Colon (tissue), 2 donors: ENCODE results near the gene PSME1.

Source experiments
- FAIRE-seq: peaks from 2 replicates; lab custom pipeline; 2012; peaks lifted over from hg19 to GRCh38; lab: Jason Lieb, UNC
- donor health status: control.
- donor health status: control.

Gene PSME1

DNA sequence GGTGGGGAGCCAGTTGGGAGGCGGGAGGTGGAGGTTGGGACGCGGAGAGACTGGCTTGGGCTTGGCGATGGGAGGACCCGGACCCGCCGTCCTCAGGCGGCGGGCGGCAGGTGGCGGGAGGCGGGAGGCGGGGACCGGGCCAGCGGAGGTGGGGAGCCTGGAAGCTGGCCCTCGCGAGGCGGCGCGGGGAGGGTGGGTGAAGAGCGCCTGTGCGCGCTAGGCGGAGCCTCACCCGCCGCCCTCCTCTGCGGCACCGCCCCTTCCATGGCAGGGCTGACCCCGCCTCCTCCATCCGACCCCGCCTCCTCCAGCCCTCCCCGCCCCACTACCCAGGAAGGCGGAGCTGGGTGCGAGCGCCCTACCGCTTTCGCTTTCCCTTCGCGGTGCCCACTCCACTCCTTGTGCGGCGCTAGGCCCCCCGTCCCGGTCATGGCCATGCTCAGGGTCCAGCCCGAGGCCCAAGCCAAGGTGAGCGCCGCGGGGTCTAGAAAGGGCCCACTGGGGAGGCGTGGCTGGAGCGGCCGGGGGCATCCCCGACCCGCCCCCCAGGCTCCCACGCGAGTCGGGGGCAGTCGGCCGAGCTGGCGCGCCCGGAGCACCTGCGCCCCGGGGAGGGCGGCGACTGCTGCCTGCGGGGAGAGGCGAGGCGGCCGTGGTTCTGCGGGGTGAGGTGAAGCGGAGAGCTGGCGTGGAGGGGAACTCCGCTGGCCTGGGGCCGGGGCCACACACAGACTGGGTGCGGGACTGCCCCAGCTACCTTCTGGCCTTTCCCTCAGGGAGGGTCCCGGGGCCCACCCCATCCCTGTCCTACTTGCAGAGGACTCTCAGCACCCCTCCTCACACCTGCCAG, at the start of gene PSME1:
Gene PSME1, plus strand, starts transcription at position 361 of the 850 bp plus-strand sequence. Its CDS starts 69 bp downstream, at position 430.
- no peak for FAIRE-seq

DNA sequence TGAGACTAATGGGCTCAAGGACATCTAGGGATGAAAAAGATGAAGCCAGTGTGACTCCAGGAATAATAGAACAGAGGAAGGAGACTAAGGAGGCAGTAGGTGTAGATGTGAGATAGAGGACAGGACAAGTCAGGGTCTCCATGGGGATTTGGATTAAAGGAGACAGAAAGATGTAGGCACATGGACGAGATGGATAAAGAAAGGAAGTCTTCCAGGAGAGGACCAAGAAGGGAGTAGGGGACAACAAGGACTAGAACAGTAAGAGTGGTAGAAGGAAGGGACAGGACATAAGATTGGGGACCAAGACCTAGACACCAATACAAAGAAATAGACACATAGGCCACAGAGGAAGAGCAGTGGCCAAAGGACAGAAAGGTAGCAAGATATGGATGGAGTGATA, 49.0 kb upstream of the PSME1 start:
- no peak for FAIRE-seq

DNA sequence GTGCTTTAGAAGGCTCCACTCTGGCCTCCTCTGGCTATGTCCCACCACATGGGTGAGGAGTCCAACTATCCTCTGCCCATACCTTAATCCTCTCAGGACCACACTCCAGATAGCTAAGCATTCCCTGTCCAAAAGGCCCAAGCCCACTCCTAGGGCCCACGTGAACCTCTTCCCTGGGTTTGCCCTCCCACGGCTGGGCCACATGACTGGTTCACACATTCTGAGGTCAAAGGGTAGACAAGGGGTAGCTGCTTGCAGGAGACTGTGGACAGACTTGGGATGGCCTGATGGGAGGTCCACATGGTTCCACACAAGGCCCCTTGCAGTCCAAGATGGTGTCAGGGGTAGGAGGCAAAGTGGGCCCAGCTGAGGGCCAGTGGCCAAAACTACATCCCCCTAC, 47.9 kb upstream of the PSME1 start:
- no peak for FAIRE-seq

DNA sequence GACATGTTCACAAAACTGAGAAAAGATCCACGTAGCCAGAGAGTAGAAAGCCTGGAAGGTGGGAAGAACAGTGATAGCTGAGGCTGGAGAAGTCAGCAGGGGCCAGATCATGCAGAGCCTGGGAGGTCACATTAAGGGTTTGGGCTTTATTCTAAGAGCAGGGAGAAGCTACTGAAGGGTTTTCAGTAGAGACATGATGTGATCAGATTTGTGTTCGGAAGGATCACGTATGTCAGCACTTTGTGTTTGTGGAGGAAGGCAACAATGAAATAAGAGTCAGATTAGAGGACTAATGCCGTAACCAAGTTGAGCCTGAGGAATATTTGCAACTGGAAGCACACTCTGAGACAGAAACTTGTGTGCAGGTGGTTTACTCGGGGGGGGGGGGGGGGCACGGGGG, 46.1 kb upstream of the PSME1 start:
- no peak for FAIRE-seq

DNA sequence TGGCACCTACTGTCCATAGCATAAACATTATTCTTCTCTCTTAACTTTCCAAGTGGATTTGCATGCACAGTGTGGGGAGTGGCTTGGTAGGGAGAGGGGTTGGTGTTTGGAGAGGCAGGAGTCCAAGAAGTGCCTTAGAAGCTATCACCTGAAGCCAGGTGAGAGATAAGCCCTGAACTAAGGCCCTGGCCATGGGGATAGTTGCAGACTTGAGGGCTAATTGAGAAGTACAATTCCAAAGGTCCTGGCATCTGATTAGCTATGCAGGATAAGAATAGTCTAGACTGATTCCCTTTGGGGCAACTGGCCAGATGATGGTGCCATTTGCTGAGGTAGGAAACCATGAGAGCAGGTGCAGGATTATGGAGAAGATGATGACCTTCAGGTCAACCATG, 43.9 kb upstream of the PSME1 start:
- no peak for FAIRE-seq

DNA sequence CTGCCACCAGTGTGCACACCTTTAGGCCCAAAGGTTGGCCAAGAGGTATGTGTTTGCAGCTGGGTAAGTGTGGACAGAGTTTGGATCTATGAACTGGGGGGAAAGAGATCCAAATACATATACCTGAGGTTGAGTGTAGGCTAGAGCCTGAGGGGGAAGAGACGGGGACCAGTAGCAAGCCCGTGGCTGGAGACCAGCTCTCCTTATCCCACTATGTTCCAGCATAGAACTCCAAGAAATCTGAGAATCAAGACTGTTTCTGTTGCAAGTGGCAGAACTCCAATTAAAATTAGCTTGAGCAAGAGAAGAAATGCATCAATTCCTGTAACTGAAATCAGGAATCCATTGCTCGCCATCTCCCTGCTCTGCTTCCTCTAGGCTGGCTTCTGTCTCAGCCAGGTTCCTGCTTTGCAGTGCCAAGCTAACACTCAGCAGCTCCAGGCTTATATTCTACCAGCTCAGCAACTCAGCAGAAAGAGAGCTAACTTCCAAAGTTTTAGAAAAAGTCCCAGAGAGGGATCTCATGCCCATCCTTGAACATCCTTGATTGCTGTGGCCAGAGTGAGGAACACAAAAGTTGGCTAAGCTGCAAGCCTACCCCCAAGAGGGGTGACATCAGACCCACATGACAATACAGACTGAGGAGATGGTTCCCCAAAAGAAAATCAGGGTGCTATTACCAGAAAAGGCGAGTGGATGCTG, 43.3 kb upstream of the PSME1 start:
- FAIRE-seq = no peak

DNA sequence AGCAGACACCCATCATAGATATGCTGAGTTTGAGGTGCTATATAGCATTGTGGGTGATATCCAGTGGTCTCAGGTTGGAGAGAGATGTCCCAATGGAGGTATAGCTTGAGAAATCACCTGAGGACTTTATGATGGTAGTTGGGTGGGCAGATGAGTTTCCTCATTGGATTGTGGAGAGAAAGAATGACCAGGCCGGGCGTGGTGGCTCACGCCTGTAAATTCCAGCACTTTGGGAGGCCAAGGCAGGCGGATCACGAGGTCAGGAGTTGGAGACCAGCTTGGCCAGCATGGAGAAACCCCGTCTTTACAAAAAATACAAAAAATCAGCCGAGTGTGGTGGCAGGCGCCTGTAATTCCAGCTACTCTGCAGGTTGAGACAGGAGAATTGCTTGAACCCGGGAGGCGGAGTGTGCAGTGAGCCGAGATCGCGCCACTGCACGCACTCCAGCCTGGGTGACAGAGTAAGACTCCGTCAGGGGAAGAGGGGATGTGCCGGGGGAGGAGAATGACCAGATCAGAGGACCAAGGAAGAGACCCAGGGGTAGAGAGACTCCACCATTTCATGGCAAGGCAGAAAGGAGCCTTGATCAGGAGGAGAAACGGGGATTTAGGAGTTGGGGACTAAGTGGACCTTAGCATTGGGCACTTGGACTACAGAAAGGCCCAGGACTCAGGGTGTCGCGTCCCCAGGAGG, 42.6 kb upstream of the PSME1 start:
- no peak for FAIRE-seq

DNA sequence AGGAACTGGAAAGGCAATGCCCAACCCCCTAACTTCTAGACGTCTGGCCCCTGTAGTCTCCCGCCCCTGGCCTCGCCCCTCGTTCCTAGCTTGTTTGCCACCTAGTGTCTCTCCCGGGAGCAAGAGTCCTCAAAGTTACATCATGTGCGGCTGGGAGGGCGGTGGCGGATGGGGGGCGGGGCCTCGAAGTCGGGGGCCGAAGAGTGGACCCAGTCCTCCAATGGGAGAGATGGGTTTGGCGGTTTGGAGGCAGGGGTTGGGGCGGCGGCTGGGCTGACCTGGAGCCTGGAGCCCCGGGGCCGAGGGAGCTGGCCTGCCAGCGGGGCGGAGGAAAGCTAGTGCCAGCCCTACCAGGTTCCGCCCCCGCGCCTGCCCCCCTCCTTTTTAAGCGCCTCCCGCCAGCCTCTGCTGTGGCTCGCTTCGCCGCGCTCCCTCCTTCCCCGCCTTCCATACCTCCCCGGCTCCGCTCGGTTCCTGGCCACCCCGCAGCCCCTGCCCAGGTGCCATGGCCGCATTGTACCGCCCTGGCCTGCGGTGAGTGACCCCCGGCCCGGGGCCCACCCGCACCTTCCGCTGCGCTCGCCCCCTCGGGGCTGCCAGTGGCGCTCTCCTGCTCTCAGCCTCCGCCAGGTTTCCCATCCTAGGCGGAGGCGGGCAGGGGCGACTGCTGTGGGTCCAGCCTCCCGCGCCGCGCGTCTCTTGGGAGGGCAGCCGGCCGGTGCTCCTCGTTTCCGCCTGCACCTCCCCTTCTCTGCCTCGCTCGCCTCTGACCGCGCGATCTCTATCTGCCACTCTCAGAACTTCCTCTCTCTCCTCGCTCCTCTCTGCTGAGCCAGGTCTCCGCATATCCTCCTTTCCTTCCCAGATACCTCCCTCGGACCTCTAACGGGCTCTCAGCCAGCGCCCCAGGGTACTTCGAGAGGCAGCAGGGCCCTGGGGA, 41.8 kb upstream of the PSME1 start, which contains the start of gene PCK2:
Gene PCK2, plus strand, starts transcription at position 411 of the 940 bp plus-strand sequence. Its CDS starts 95 bp downstream, at position 506.
- FAIRE-seq = no peak

DNA sequence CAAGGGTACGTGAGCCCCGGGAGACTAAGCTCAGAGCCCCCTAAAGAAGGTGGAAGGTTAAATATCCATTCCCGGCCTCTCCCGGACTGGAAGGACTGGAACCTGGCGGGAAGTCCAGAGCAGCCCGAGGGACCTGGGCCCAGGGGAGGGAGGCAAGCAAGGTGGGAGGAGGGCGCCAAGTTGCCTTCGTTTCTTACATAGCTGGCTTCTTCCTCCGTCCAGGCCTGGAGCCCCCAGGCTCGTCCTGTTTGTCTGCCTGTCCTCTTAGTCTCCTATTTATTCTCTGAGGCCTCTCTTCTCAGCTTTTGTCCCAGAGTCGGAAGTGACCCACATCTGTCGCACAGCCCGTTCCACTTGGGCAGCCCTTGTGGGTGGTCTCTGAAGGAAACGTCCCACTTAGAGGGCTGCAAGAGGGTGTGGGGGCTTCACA, 41.1 kb upstream of the PSME1 start:
- no peak for FAIRE-seq

DNA sequence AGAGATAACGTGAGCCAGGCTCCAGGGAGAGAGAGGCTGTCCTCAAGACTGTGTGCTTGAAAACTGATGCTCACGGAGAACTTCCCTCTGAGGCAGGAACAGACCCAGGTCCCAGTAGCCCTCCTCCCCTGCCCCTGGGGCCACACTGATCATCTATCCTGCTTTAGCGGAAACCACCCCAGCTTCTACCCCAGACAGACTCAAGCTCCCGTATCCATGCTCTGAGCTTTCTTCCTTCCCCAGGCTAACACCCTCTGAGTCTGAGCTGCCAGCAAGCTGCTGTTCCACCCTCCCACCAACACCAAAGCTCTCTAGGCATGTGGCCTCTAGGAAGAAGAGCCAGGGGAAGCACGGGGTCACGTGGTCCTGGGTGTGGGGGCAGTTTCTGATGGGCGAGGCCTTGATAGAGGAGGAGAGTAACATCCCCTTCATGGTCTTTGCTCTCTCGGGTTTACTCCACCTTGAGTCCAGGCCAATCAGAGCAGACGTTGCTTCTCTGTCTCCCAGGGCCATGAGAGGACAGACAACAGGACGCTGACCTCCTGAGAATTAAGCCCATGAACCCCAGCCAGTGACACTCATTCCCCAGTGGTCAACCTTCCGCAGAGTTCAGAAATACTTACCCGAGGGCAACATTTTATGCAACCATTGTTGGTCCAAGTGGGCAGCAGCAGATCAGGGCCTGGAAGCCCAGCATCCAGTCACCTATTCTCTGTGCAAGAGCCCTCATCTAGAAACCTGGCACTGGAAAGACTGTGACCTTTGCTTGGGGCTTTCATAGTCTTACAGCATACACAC, 40.5 kb upstream of the PSME1 start:
- no peak for FAIRE-seq

DNA sequence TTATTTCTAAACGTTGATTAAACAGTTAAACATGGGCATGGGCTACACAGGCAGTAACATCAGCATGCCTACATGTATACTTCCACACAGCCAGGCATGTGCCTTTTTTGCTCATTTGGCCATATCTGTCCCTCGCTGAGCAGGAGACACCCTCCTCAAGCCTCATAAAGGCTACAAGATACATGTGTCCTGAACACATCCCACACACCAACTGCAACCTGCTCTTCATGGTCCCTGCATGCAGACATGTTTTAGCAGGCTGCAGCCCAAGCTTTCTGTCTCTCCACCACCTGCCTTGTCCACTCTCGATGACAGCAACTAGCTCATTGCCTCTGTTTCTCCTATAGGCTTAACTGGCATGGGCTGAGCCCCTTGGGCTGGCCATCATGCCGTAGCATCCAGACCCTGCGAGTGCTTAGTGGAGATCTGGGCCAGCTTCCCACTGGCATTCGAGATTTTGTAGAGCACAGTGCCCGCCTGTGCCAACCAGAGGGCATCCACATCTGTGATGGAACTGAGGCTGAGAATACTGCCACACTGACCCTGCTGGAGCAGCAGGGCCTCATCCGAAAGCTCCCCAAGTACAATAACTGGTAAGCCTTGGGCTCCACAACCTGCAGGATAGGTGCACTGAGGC, 39.3 kb upstream of the PSME1 start:
- FAIRE-seq = no peak

DNA sequence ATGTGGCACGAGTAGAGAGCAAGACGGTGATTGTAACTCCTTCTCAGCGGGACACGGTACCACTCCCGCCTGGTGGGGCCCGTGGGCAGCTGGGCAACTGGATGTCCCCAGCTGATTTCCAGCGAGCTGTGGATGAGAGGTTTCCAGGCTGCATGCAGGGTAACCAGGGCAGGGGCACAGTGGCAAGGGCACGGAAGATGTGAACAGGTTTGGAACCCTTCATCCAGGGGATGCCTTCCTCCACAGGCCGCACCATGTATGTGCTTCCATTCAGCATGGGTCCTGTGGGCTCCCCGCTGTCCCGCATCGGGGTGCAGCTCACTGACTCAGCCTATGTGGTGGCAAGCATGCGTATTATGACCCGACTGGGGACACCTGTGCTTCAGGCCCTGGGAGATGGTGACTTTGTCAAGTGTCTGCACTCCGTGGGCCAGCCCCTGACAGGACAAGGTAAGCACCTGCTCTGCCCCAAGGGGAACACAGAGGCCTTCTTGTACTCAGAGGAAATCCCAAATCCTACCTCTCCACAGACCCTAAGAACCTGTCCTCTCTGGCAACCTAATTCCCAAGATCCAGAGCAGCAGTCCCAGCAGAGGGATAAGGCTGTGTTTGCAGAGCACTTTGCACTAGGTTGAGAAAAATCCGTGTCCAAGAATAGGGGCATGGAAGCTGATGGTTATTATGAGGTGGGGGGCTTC, 37.6 kb upstream of the PSME1 start:
- FAIRE-seq = no peak

DNA sequence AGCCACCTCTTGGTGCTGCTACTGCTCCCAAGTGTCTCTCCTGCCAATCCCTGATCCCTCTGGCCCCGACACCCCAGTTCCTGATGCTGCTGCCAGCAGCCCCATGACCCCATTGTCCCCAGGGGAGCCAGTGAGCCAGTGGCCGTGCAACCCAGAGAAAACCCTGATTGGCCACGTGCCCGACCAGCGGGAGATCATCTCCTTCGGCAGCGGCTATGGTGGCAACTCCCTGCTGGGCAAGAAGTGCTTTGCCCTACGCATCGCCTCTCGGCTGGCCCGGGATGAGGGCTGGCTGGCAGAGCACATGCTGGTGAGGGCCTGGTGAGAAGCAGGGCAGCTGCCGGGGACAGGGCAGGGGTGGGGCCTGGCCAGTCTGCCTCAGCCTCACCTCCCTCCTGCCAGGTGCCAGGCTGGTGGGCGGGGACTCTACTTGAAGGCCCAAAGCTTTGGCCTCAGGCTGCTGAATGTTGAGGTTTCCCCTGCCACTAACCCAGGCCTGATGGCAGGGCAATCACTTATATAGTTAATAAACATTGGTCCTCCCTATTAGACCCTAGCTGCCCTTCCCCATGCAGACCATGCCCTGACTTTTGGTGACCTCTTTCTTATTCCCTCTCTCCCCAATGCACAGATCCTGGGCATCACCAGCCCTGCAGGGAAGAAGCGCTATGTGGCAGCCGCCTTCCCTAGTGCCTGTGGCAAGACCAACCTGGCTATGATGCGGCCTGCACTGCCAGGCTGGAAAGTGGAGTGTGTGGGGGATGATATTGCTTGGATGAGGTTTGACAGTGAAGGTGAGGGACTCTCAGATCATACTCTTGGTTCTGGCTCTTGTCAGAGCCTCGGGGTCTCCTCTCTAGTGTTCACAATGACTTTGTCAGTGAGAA, 36.8 kb upstream of the PSME1 start:
- no peak for FAIRE-seq

DNA sequence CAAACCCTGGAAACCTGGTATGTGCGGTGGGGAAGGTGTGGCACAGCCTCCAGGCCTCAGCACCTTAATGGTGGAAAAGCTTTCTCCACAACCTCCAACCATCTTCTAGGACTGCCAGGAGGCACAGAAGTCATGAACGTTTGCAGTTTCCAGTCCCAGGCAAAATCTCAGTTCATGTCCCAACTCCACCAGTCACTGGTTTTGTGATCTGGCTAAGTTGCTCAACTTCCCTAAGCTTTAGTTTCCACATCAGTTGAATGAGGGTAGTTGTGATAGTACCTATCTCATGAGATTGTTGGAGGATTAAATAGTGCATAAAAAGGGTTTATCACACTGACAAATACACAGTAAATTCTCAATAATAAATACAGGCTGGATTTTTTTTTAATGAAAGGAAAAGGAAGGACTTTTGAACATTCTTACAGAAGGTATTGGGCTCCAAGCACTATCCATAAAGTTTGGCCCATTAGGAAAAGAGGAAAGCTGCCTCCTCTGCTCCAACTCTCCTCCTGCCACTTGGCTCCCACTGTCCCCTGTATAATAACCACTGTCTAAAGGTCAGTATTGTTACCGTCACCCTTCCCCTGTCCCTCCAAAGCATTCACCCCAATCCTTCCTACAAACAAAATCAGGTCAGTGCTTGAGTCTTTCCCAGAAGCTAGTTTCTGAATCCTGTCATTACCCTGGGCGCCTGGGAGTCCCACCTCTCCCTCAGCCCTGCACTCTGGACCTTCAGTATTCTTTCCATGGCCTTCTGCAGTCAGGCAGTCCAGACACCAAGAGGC, 35.6 kb upstream of the PSME1 start:
- no peak for FAIRE-seq

DNA sequence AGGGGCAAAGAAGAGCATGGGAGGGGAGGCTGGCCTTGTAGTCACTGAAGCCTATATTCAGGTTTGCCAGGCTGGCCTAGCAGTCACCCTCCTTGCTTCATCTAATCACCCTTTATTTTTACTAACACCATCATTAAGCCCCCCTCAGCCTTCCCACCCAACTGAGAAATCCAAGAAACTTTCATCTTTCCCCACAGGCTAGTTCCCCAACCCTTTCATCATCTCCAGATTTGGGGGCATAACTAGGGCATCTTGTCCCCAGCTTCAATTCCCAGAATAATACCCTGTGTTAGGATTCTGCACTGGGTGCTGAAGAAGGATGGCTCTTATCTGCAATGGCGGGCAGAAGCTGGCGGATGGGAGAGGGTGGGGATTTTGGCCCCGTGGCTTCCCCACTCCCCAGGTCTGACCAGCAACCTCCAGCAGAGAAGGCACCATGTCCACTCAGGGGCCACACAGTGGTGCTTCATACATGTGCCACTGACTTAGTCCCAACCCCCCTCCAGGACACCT, 35.0 kb upstream of the PSME1 start:
- no peak for FAIRE-seq

DNA sequence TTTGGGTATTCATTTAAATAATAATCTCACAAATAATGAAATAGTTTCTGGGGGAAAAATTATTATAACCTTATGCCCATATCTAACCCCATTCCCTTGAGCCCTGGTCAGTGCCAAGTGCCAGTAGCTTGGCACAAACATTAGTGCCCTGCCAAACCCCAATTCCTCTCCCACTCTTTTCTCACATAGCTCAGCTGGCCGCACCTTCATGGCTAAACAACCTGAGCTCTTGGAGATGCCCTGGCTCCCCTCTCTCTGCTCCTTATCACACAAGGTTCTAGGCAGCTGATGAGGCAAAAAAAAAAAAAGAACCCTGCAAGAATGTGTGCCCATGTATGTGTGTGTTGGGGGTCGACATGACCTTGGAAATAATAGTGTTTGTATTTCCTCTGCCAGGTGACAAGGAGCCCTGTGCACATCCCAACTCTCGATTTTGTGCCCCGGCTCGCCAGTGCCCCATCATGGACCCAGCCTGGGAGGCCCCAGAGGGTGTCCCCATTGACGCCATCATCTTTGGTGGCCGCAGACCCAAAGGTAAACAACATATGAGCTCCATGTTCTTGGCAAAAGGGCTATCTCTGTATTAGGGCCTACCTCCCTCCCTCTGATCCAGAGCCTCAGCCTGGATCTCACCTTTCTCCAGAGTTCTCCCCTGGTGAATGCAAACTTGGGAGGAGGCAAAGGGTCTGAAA, 33.5 kb upstream of the PSME1 start:
- FAIRE-seq = no peak

DNA sequence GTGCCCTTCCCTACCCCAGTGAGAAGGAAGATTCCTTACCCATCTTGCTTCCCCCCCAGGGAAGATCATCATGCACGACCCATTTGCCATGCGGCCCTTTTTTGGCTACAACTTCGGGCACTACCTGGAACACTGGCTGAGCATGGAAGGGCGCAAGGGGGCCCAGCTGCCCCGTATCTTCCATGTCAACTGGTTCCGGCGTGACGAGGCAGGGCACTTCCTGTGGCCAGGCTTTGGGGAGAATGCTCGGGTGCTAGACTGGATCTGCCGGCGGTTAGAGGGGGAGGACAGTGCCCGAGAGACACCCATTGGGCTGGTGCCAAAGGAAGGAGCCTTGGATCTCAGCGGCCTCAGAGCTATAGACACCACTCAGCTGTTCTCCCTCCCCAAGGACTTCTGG, 32.5 kb upstream of the PSME1 start:
- FAIRE-seq = no peak
